Measurements from ENCODE around the gene CD9. TPM values are rescaled to one million over a fixed set of nuclear protein-coding genes. Genes with fewer than 3 reads are reported as not detected.

The CD9 gene
- polyA plus RNA-seq, 1 donor (not counting 4 experiments of a cell fraction or from before 2014, with no cell fraction given): 1,084 TPM

- no peak for TF ChIP-seq CTCF (optimal IDR thresholded peaks at IDR 0.05 in 1 of 3, IDR thresholded peaks at IDR 0.05 in 1 of 3, conservative IDR thresholded peaks at IDR 0.05 in 1 of 3; ENCODE audit: extremely low read depth in 1 of 3, insufficient read depth in 2 of 3, low read length in 3 of 3)
- no peak for TF ChIP-seq EZH2 (IDR thresholded peaks at IDR 0.05; ENCODE audit: low read length)
- no peak for DNase-seq (ENCODE audit: low read depth, low spot score)
- Histone ChIP-seq H3K9me1 (ENCODE audit: control insufficient read depth, extremely low read depth, insufficient read depth, low read length) (no peaks in the 10 kb centered on the region), H3K9ac (ENCODE audit: control insufficient read depth, extremely low read depth, insufficient read depth, low read length) (no peak overlapping the region), H3K4me1 (ENCODE audit: control insufficient read depth, extremely low read depth, insufficient read depth, low read length) (peaks cover 28% of the 10 kb centered on the region), H3K27ac (ENCODE audit: control insufficient read depth, insufficient read depth, low read length) (no peak overlapping the region), H3K79me2 (ENCODE audit: control insufficient read depth, insufficient read depth, low read length) (peaks cover 31% of the 10 kb centered on the region), H3K4me3 (ENCODE audit: control insufficient read depth in 2 of 3, extremely low read depth in 1 of 3, insufficient read depth in 2 of 3, low read depth in 1 of 3, low read length in 3 of 3) (no peak overlapping the region), H3K4me2 (ENCODE audit: control insufficient read depth, extremely low read depth, insufficient read depth, low read depth, low read length) (no peak overlapping the region), H2AFZ (ENCODE audit: control insufficient read depth, low read length) (no peak overlapping the region), H4K20me1 (ENCODE audit: control insufficient read depth, extremely low read depth, insufficient read depth, low read length) (peaks cover 2% of the 10 kb centered on the region), H3K36me3 (ENCODE audit: control insufficient read depth in 2 of 2, extremely low read depth in 1 of 2, insufficient read depth in 2 of 2, low read length in 2 of 2) (peaks cover 53 to 58% of the 10 kb centered on the region in 2 experiments), H3K27me3 (ENCODE audit: control insufficient read depth, extremely low read depth, insufficient read depth, low read length) (no peaks in the 10 kb centered on the region), H3K9me3 (ENCODE audit: control insufficient read depth, low read depth, low read length) (no peaks in the 10 kb centered on the region)
- no peak for FAIRE-seq
- dilution Hi-C loops (cut with MboI; ENCODE audit: extremely low pct_ligation_motif_present, low sequenced_read_pairs): no loop called here
Measured at GRCh38 chr12:6234214-6234613, 34.0 kb downstream of the CD9 start.

GRCh38 chr12:6234906-6235305 is 34.7 kb downstream of the CD9 start:
- no peak for FAIRE-seq
- H3K36me3 ChIP-seq (ENCODE audit: control insufficient read depth in 2 of 2, extremely low read depth in 1 of 2, insufficient read depth in 2 of 2, low read length in 2 of 2): peaks cover 57 to 64% of the 10 kb centered on the region in 2 experiments
- H3K27me3 ChIP-seq (ENCODE audit: control insufficient read depth, extremely low read depth, insufficient read depth, low read length): no peaks in the 10 kb centered on the region
- H3K4me3 ChIP-seq (ENCODE audit: control insufficient read depth in 2 of 3, extremely low read depth in 1 of 3, insufficient read depth in 2 of 3, low read depth in 1 of 3, low read length in 3 of 3): no peak overlapping the region
- DNase-seq (ENCODE audit: low read depth, low spot score): no peak
- H3K9me3 ChIP-seq (ENCODE audit: control insufficient read depth, low read depth, low read length): no peaks in the 10 kb centered on the region
- peaks cover 31% of the 10 kb centered on the region for H3K79me2 ChIP-seq (ENCODE audit: control insufficient read depth, insufficient read depth, low read length)
- H2AFZ ChIP-seq (ENCODE audit: control insufficient read depth, low read length): no peak overlapping the region
- TF ChIP-seq CTCF (optimal IDR thresholded peaks at IDR 0.05 in 1 of 3, IDR thresholded peaks at IDR 0.05 in 1 of 3, conservative IDR thresholded peaks at IDR 0.05 in 1 of 3; ENCODE audit: extremely low read depth in 1 of 3, insufficient read depth in 2 of 3, low read length in 3 of 3) (no peak), EZH2 (IDR thresholded peaks at IDR 0.05; ENCODE audit: low read length) (no peak)
- no peak overlapping the region for H3K9ac ChIP-seq (ENCODE audit: control insufficient read depth, extremely low read depth, insufficient read depth, low read length)
- H3K4me1 ChIP-seq (ENCODE audit: control insufficient read depth, extremely low read depth, insufficient read depth, low read length): peaks cover 21% of the 10 kb centered on the region
- no peak overlapping the region for H3K4me2 ChIP-seq (ENCODE audit: control insufficient read depth, extremely low read depth, insufficient read depth, low read depth, low read length)
- no peak overlapping the region for H3K27ac ChIP-seq (ENCODE audit: control insufficient read depth, insufficient read depth, low read length)
- H3K9me1 ChIP-seq (ENCODE audit: control insufficient read depth, extremely low read depth, insufficient read depth, low read length): no peaks in the 10 kb centered on the region
- dilution Hi-C loops (cut with MboI; ENCODE audit: extremely low pct_ligation_motif_present, low sequenced_read_pairs): no loop called here
- peaks cover 2% of the 10 kb centered on the region for H4K20me1 ChIP-seq (ENCODE audit: control insufficient read depth, extremely low read depth, insufficient read depth, low read length)
